PC-9 (cell line): ENCODE data around the gene C6orf163. TPM values are rescaled to one million over a fixed set of nuclear protein-coding genes. Genes with fewer than 3 reads are reported as not detected.

ENCODE experiments used
- BruUV-seq: library from RNA; stranded (reverse); fragments of 400-500 nt; replicated peaks from 2 replicates; lab custom pipeline; 2021; lab: Mats Ljungman, UMichigan
- CTCF ChIA-PET: fragments of 300-600 bp; sonication (Branson Sonifier 250); formaldehyde crosslinking; loops from one replicate; lab custom pipeline; 2022; ENCODE audit warnings: antibody characterized with exemption; lab: Charles Lee
- POLR2A ChIA-PET: fragments of 300-600 bp; sonication (Branson Sonifier 250); formaldehyde crosslinking; loops from one replicate; lab custom pipeline; 2022; ENCODE audit warnings: antibody characterized with exemption; ENCODE audit not compliant: unreplicated experiment; lab: Charles Lee
- DNase-seq, 2 experiments: peaks; one replicate each; pipeline versions ENCODE4 v3.0.0 to v3.0.0-alpha.2; 2015 to 2022; ENCODE audit warnings: mixed read lengths in 1 of 2
- H2AFZ ChIP-seq: fragments of 200-600 bp; sonication (generic); 2 replicates; pipeline ENCODE4 v1.8.1; 2017; ENCODE audit warnings: antibody characterized with exemption
- H3F3A ChIP-seq: fragments of 200-600 bp; sonication (generic); 2 replicates; pipeline ENCODE4 v1.8.1; 2017; ENCODE audit warnings: antibody characterized with exemption, mild to moderate bottlenecking, low read depth; ENCODE audit not compliant: insufficient read depth
- H3K27ac ChIP-seq: fragments of 200-600 bp; sonication (generic); 2 replicates; pipeline ENCODE4 v1.6.1; 2016; ENCODE audit warnings: mixed run types
- H3K27me3 ChIP-seq: fragments of 200-600 bp; sonication (generic); 2 replicates; pipeline ENCODE4 v1.6.1; 2016; ENCODE audit warnings: low read depth, mixed run types; ENCODE audit not compliant: insufficient read depth
- H3K36me3 ChIP-seq: fragments of 200-600 bp; sonication (generic); 2 replicates; pipeline ENCODE4 v1.6.1; 2016; ENCODE audit warnings: low read depth, mixed run types
- H3K4me1 ChIP-seq: fragments of 200-600 bp; sonication (generic); replicated peaks from 2 replicates; pipeline ENCODE4 v1.6.1; 2016; ENCODE audit warnings: mixed run types; ENCODE audit not compliant: insufficient read depth
- H3K4me2 ChIP-seq: fragments of 200-600 bp; sonication (generic); 2 replicates; pipeline ENCODE4 v1.6.1; 2017; ENCODE audit warnings: mixed run types
- H3K4me3 ChIP-seq: fragments of 200-600 bp; sonication (generic); 2 replicates; pipeline ENCODE4 v1.6.1; 2016; ENCODE audit warnings: mixed run types
- H3K79me2 ChIP-seq: fragments of 200-600 bp; sonication (generic); 2 replicates; pipeline ENCODE4 v1.6.1; 2017; ENCODE audit warnings: low read depth, mixed run types
- H3K9me2 ChIP-seq: fragments of 200-600 bp; sonication (generic); 2 replicates; pipeline ENCODE4 v1.8.1; 2017; ENCODE audit warnings: mild to moderate bottlenecking; ENCODE audit not compliant: insufficient read depth
- H3K9me3 ChIP-seq: fragments of 200-600 bp; sonication (generic); 2 replicates; pipeline ENCODE4 v1.8.1; 2016; ENCODE audit warnings: low read depth; ENCODE audit not compliant: insufficient read depth
- H4K20me1 ChIP-seq: fragments of 200-600 bp; sonication (generic); 2 replicates; pipeline ENCODE4 v1.8.1; 2017; ENCODE audit not compliant: insufficient read depth
- CTCF ChIP-seq: fragments of 200-600 bp; sonication (generic); conservative IDR thresholded peaks from 2 replicates; pipeline ENCODE4 v1.6.1; 2017; ENCODE audit warnings: mixed run types, antibody characterized with exemption, mild to moderate bottlenecking, moderate library complexity
- EZH2 ChIP-seq: fragments of 200-600 bp; sonication (generic); IDR thresholded peaks from 2 replicates; pipeline ENCODE4 v1.8.0; 2017; ENCODE audit warnings: antibody characterized with exemption, low read depth
- intact Hi-C: fragments of 100-400 bp; cut with micrococcal nuclease; formaldehyde crosslinking; loops from one replicate; pipeline ENCODE4 v1.10.0; 2022; ENCODE audit not compliant: unreplicated experiment
- total RNA-seq: library from RNA; stranded (reverse); gene quantifications from 2 replicates; pipeline ENCODE4 v1.2.3, GENCODE V29; 2021

The C6orf163 gene
- total RNA-seq, 1 experiment from 2014 or later, result 2.0 TPM

- TF ChIP-seq CTCF, result no peak
- TF ChIP-seq EZH2, result no peak
- no TSS peak for BruUV-seq
- Histone ChIP-seq H3K27ac (no peak overlapping the region), H3K79me2 (no peaks in the 10 kb centered on the region), H3K9me3 (no peaks in the 10 kb centered on the region), H3K9me2 (no peaks in the 10 kb centered on the region), H3K36me3 (no peaks in the 10 kb centered on the region), H3K4me1 (no peaks in the 10 kb centered on the region), H3K4me3 (no peak overlapping the region), H3K4me2 (no peak overlapping the region), H4K20me1 (no peaks in the 10 kb centered on the region), H3K27me3 (no peaks in the 10 kb centered on the region), H3F3A (no peaks in the 10 kb centered on the region), H2AFZ (no peak overlapping the region)
- ChIA-PET CTCF (no interaction called here), POLR2A (interaction anchor here (0.6 kb wide), 1 partner anchor 403 kb away, joined by 17 read pairs; no protein-coding TSS in a partner anchor)
- no peak for DNase-seq
- intact Hi-C loops, result no loop called here
Observed at GRCh38 chr6:87349896-87350295, 5.3 kb downstream of the C6orf163 start.

GRCh38 chr6:87350516-87350915, 5.9 kb downstream of the C6orf163 start:
- CTCF ChIA-PET, result no interaction called here

GRCh38 chr6:87351583-87351982, 7.0 kb downstream of the C6orf163 start:
- H2AFZ ChIP-seq, result no peak overlapping the region
- H3K4me2 ChIP-seq, result no peak overlapping the region
- no peaks in the 10 kb centered on the region for H3K4me1 ChIP-seq
- H3F3A ChIP-seq, result no peaks in the 10 kb centered on the region
- no peaks in the 10 kb centered on the region for H4K20me1 ChIP-seq
- ChIA-PET CTCF (no interaction called here), POLR2A (no interaction called here)
- no peaks in the 10 kb centered on the region for H3K9me3 ChIP-seq
- H3K9me2 ChIP-seq, result no peaks in the 10 kb centered on the region
- intact Hi-C loops, result no loop called here
- no peaks in the 10 kb centered on the region for H3K79me2 ChIP-seq
- H3K4me3 ChIP-seq, result no peak overlapping the region
- DNase-seq, result no peak
- TF ChIP-seq EZH2 (no peak), CTCF (no peak)
- BruUV-seq, result no TSS peak
- H3K27ac ChIP-seq, result no peak overlapping the region
- no peaks in the 10 kb centered on the region for H3K36me3 ChIP-seq
- H3K27me3 ChIP-seq, result no peaks in the 10 kb centered on the region

More at GRCh38 chr6:87350516-87350915, 5.9 kb downstream of the C6orf163 start:
- Histone ChIP-seq H2AFZ (no peak overlapping the region), H3K27me3 (no peaks in the 10 kb centered on the region), H3K27ac (no peak overlapping the region), H3K36me3 (no peaks in the 10 kb centered on the region), H3K79me2 (no peaks in the 10 kb centered on the region), H3K4me2 (no peak overlapping the region), H4K20me1 (no peaks in the 10 kb centered on the region), H3K4me1 (no peaks in the 10 kb centered on the region), H3F3A (no peaks in the 10 kb centered on the region), H3K4me3 (no peak overlapping the region), H3K9me2 (no peaks in the 10 kb centered on the region), H3K9me3 (no peaks in the 10 kb centered on the region)
- DNase-seq, result no peak
- POLR2A ChIA-PET, result no interaction called here
- intact Hi-C loops, result no loop called here
- TF ChIP-seq EZH2, result no peak
- no peak for TF ChIP-seq CTCF
- BruUV-seq, result no TSS peak
